WTC11 (cell line): ENCODE measurements around the gene EMP1.

Experiments
- JAZF1 ChIP-seq: fragments of 250-450 bp; sonication (Bioruptor Pico); IDR thresholded peaks from 2 replicates; pipeline ENCODE4 v1.9.0; 2021; ENCODE audit warnings: moderate library complexity, mild to moderate bottlenecking, inconsistent platforms
- JUN ChIP-seq: sonication (generic); formaldehyde crosslinking; IDR thresholded peaks from 2 replicates; pipeline ENCODE4 v1.8.0; 2023; ENCODE audit warnings: mild to moderate bottlenecking, missing genetic modification reagents
- TCF7 ChIP-seq: sonication (generic); formaldehyde crosslinking; IDR thresholded peaks from 2 replicates; pipeline ENCODE4 v1.8.0; 2022; ENCODE audit warnings: mild to moderate bottlenecking, low read depth, missing genetic modification reagents, moderate library complexity
- ZBTB21 ChIP-seq: sonication (generic); formaldehyde crosslinking; IDR thresholded peaks from 2 replicates; pipeline ENCODE4 v1.8.1; 2023; ENCODE audit warnings: mild to moderate bottlenecking, missing genetic modification reagents, borderline replicate concordance
- TF ChIP-seq, protein P1 (sequence below): sonication (generic); formaldehyde crosslinking; IDR thresholded peaks from 2 replicates; pipeline ENCODE4 v1.8.0; 2022; ENCODE audit warnings: mild to moderate bottlenecking, missing genetic modification reagents
- TF ChIP-seq, protein P2 (sequence below): fragments of 200-600 bp; IDR thresholded peaks from 2 replicates; pipeline ENCODE4 v1.8.0; 2022; ENCODE audit warnings: antibody characterized with exemption

DNA sequence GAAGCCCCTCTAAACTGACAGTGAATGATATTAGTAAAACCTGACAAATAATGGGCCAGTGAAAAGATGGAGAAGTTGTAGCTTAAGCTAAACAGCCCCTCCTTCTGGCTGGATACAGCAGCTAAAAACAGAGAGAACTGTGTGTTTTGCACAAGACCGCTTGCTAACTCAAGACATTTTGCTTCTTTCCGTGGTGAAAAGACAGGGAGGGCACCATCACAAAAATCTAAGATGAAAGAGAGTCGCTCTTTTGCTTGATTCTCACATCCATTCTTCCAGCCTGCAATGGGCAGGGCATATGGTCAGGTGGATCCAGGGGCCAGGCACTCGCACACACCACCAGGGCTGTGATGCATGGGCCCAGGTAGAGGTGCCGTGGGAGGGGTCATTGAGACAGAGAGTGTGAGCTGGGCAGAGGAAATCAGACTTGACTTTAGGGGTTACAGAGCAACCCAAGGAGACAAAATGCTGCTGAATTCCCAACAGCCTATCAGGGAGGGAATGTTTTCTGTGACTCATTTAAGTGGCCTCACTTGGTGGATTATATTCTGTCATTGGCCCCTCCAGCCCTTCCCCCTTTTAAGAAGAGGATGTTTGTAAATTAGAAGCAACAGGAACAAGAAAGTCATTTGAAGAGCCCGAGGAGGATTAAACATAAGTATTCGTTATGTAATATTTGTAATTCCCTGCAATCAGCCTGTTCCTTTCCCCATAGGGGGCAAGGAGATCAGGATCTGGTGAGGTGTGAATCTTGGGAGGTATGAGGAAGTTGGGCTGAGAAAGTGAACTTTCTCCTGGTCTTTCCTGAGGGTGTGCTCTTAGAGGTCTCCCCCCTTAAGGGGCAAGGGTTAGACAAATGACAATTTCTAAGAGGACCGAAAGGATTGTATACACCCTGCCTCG lies 12.3 kb downstream of the EMP1 start:
- TF ChIP-seq JAZF1: no peak
- TF ChIP-seq, protein P1, sequence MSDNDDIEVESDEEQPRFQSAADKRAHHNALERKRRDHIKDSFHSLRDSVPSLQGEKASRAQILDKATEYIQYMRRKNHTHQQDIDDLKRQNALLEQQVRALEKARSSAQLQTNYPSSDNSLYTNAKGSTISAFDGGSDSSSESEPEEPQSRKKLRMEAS (CRISPR knock-in tag): no peak
- no peak for TF ChIP-seq JUN (CRISPR knock-in tag)
- TF ChIP-seq, protein P2, sequence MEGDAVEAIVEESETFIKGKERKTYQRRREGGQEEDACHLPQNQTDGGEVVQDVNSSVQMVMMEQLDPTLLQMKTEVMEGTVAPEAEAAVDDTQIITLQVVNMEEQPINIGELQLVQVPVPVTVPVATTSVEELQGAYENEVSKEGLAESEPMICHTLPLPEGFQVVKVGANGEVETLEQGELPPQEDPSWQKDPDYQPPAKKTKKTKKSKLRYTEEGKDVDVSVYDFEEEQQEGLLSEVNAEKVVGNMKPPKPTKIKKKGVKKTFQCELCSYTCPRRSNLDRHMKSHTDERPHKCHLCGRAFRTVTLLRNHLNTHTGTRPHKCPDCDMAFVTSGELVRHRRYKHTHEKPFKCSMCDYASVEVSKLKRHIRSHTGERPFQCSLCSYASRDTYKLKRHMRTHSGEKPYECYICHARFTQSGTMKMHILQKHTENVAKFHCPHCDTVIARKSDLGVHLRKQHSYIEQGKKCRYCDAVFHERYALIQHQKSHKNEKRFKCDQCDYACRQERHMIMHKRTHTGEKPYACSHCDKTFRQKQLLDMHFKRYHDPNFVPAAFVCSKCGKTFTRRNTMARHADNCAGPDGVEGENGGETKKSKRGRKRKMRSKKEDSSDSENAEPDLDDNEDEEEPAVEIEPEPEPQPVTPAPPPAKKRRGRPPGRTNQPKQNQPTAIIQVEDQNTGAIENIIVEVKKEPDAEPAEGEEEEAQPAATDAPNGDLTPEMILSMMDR: no peak
- no peak for TF ChIP-seq ZBTB21
- TF ChIP-seq TCF7 (CRISPR knock-in tag): no peak
